IPS-18c (cell line): ENCODE measurements around the gene POLR2B.

ENCODE experiments used
- H3K4me3 ChIP-seq: 2 replicates; pipeline ENCODE4 v1.7.0; 2013; ENCODE audit warnings: low read depth, mild to moderate bottlenecking, low read length, moderate library complexity; ENCODE audit not compliant: insufficient read depth
- H3K9me3 ChIP-seq: one replicate; pipeline ENCODE4 v1.6.1; 2013; ENCODE audit warnings: mild to moderate bottlenecking, low read length, moderate library complexity; ENCODE audit not compliant: control insufficient read depth, insufficient read depth

POLR2B gene

DNA sequence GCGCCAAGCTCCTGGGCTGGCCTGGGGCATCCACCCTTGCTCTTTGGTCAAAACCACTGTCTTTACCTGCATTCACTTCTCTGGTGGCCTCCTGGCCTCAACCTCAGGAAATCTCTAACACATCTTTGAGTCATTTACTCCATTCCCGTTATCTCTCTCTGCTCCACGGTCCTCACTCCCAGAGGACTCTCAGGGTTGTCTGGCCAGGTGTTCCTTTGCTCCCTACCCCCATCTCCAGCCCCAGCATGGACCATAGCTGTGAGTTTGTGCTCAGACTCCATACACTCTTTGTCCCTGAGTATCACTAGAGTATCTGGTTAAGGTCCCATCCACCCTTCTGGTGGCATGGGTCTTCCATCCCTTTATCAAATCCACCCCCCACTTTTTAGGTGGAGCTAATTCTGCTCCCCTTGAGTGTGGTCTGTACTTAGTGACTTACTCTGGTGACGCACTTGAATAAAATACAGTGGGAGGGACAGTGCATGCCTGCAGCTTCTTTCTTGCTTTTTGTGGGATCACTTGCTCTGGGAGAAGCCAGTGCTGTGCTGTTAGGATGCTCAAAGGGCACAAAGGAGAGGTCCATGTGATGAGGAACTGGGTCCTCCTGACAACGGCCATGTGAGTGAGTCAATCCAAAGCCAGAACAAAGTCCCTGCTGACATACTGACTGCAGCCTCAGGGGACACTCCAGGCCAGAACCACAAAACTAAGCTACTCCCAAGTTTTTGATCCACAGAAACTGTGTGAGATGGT is 87.2 kb downstream of the POLR2B start:
- Histone ChIP-seq H3K9me3 (no peaks in the 10 kb centered on the region), H3K4me3 (no peak overlapping the region)

- Histone ChIP-seq H3K9me3 (no peaks in the 10 kb centered on the region), H3K4me3 (no peak overlapping the region)
Measured at GRCh38 chr4:57068237-57068981, 89.7 kb downstream of the POLR2B start.

GRCh38 chr4:57070461-57070860 is 91.8 kb downstream of the POLR2B start:
- Histone ChIP-seq H3K4me3 (no peak overlapping the region), H3K9me3 (no peaks in the 10 kb centered on the region)

GRCh38 chr4:57071326-57071725 is 92.6 kb downstream of the POLR2B start:
- Histone ChIP-seq H3K9me3 (no peaks in the 10 kb centered on the region), H3K4me3 (no peak overlapping the region)

DNA sequence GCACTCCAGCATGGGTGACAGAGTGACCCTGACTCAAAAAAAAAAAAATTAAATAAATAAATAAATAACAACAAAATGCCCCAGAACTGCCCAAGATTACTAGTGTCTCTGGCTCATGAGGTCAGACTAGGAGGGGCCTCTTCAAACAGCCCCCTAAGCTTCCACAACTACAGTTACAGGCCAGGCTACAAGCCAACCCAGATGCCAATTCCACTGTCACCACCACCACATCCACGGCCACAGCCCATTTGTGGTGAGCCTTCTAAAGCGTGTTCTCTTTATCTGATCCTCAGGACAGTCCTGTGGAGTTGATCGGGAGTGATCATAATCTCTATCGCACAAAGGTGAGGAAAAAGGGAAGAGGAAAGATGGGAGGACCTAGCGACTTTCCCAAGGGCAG is 94.9 kb downstream of the POLR2B start:
- no peak overlapping the region for H3K4me3 ChIP-seq
- no peaks in the 10 kb centered on the region for H3K9me3 ChIP-seq

DNA sequence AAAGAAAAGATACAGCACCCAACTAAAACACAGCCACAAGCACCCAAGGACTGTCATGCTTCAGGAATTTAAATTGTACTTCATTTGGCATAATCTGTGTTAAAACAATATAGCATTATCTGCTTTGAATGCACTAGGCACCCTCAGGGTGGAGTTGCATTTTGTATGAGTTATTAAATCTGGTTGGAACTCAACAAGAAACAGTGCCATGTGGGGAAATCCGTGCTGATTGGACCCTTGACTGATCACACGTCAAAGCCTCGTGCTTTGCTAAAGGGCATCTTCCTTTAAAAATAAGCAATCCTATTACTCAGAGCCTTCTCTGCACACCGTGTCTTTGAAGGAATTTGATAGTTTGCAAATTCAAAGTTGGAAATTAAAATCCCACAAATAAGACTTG is 96.0 kb downstream of the POLR2B start:
- Histone ChIP-seq H3K4me3 (no peak overlapping the region), H3K9me3 (no peaks in the 10 kb centered on the region)

DNA sequence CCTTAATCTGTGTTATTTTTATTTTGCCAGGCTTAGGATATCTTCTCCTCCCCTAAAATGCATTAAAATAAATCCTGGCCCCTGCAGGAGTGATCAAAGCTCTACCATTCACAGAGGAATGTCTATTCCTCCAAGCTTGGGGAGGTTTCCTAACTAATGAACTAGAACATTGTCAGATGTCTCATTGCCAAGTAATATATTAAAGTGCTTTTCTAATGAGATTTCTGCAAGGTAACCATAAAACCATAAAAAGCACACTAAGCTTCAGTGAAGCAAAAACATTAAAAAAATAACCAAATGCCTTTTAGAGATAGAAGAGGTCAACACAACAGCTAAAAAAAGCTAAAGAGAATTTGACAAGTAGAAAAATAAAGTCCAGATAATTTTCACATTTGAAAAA is 96.7 kb downstream of the POLR2B start:
- Histone ChIP-seq H3K4me3 (no peak overlapping the region), H3K9me3 (no peaks in the 10 kb centered on the region)

GRCh38 chr4:57076646-57077045 is 98.0 kb downstream of the POLR2B start:
- H3K4me3 ChIP-seq: no peak overlapping the region
- no peaks in the 10 kb centered on the region for H3K9me3 ChIP-seq

GRCh38 chr4:57077550-57078343 is 99.1 kb downstream of the POLR2B start:
- no peak overlapping the region for H3K4me3 ChIP-seq

DNA sequence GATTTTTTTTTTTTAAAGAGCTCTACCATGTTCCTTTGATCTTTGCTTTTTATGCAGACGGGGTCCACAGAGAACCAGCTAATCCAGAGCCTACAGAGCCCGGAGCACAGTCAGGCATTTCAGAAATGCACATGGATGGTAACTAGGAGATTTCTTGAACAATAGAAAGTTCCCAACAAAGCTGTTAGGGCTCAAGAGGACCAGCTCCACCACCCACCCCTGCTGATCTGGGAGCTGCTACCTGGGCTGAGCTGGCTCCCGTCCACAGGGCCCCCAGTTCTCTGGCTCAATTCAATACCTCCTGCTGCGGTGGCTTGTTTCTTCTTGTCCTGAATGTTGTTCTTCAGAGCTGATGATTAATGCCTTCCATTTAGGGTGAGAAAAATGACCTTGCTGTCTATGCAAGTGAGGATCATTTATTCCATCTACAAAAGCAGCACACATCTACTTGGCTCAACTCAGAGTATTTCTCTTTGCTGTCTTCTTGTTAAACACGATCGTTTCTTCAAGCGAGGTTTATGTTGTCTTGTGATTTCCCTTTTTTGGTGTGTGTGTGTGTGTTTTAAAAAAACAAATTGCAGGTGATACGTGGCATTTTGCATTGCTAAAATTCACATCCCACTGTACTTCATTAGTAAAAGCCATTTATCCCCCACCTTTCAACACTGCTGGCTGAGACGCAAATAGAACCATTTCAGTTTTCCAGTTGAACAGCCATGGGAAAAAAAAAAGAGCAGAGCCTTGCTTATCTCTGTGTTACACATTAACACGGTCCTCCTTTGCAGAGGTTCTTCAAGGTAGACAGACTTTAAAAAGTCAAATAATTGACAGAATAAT is 100.2 kb downstream of the POLR2B start:
- H3K4me3 ChIP-seq: no peak overlapping the region
- no peaks in the 10 kb centered on the region for H3K9me3 ChIP-seq

More at GRCh38 chr4:57077550-57078343, 99.1 kb downstream of the POLR2B start:
- H3K9me3 ChIP-seq: no peaks in the 10 kb centered on the region
